GM23338 (cell line): ENCODE results near the gene EPHA3. TPM values are rescaled to one million over a fixed set of nuclear protein-coding genes. Genes with fewer than 3 reads are reported as not detected.
A peak's percentile ranks its signal among the peaks of the same experiment; 100 is the strongest.

Experiments
- ATAC-seq: fragments of 200-7000 bp; cut with Tn5 transposase; 3 replicates; pipeline ENCODE4 v1.9.1; 2020
- DNase-seq: peaks from one replicate; pipeline ENCODE4 v3.0.0-alpha.2; 2015; ENCODE audit warnings: low spot score
- H2AFZ ChIP-seq: fragments of 200-600 bp; sonication (generic); 2 replicates; pipeline ENCODE4 v1.8.0; 2016; ENCODE audit warnings: antibody characterized with exemption, mild to moderate bottlenecking, moderate library complexity
- H3F3A ChIP-seq: fragments of 200-600 bp; sonication (generic); replicated peaks from 2 replicates; pipeline ENCODE4 v1.8.0; 2017; ENCODE audit warnings: antibody characterized with exemption, mixed run types, low read depth
- H3K27ac ChIP-seq: fragments of 200-600 bp; sonication (generic); 2 replicates; pipeline ENCODE4 v1.6.1; 2016; ENCODE audit warnings: low read depth
- H3K27me3 ChIP-seq: fragments of 200-600 bp; sonication (generic); 2 replicates; pipeline ENCODE4 v1.8.0; 2016; ENCODE audit warnings: mild to moderate bottlenecking, mixed run types, moderate library complexity; ENCODE audit not compliant: insufficient read depth
- H3K36me3 ChIP-seq: fragments of 200-600 bp; sonication (generic); 2 replicates; pipeline ENCODE4 v1.8.0; 2016; ENCODE audit warnings: mild to moderate bottlenecking; ENCODE audit not compliant: insufficient read depth
- H3K4me1 ChIP-seq: fragments of 200-600 bp; sonication (generic); 2 replicates; pipeline ENCODE4 v1.8.0; 2016; ENCODE audit warnings: mild to moderate bottlenecking, moderate library complexity; ENCODE audit not compliant: insufficient read depth
- H3K4me2 ChIP-seq: fragments of 200-600 bp; sonication (generic); 2 replicates; pipeline ENCODE4 v1.7.1; 2017; ENCODE audit warnings: mixed run types
- H3K4me3 ChIP-seq: fragments of 200-600 bp; sonication (generic); 2 replicates; pipeline ENCODE4 v1.6.1; 2016; ENCODE audit warnings: mixed run types
- H3K79me2 ChIP-seq: fragments of 200-600 bp; sonication (generic); replicated peaks from 2 replicates; pipeline ENCODE4 v1.8.0; 2017; ENCODE audit warnings: mild to moderate bottlenecking; ENCODE audit not compliant: insufficient read depth
- H3K9me2 ChIP-seq: fragments of 200-600 bp; sonication (generic); 2 replicates; pipeline ENCODE4 v1.8.0; 2017; ENCODE audit not compliant: insufficient read depth
- H4K20me1 ChIP-seq: fragments of 200-600 bp; sonication (generic); replicated peaks from 2 replicates; pipeline ENCODE4 v1.8.0; 2017; ENCODE audit warnings: mild to moderate bottlenecking; ENCODE audit not compliant: insufficient read depth
- H3K27ac Mint-ChIP-seq: 2 replicates; pipeline ENCODE4 v1.8.0; 2020; ENCODE audit warnings: inconsistent platforms, mild to moderate bottlenecking, moderate library complexity, mixed read lengths
- H3K27me3 Mint-ChIP-seq: 3 replicates; pipeline ENCODE4 v1.8.0; 2022; ENCODE audit warnings: low read depth, mild to moderate bottlenecking, moderate library complexity, mixed read lengths, inconsistent platforms; ENCODE audit not compliant: insufficient read depth, poor library complexity
- H3K36me3 Mint-ChIP-seq: 3 replicates; pipeline ENCODE4 v1.8.0; 2021; ENCODE audit warnings: low read depth, mild to moderate bottlenecking, inconsistent platforms, moderate library complexity, mixed read lengths
- H3K4me1 Mint-ChIP-seq: 3 replicates; pipeline ENCODE4 v1.8.0; 2020; ENCODE audit warnings: mild to moderate bottlenecking, inconsistent platforms, mixed read lengths
- H3K4me3 Mint-ChIP-seq: 3 replicates; pipeline ENCODE4 v1.8.0; 2021; ENCODE audit warnings: moderate library complexity, mild to moderate bottlenecking, inconsistent platforms, mixed read lengths
- H3K9me3 Mint-ChIP-seq: 3 replicates; pipeline ENCODE4 v1.8.0; 2020; ENCODE audit warnings: moderate library complexity, mild to moderate bottlenecking, inconsistent platforms, mixed read lengths
- CREB1 ChIP-seq: fragments of 250-450 bp; sonication (Bioruptor Pico); IDR thresholded peaks from 2 replicates; pipeline ENCODE4 v1.5.0; 2020; ENCODE audit warnings: low read depth, mild to moderate bottlenecking, moderate library complexity
- EZH2 ChIP-seq: fragments of 200-600 bp; sonication (generic); IDR thresholded peaks from one replicate; pipeline ENCODE4 v1.8.0; 2017; ENCODE audit warnings: antibody characterized with exemption, mild to moderate bottlenecking, low read depth; ENCODE audit not compliant: unreplicated experiment
- POLR2AphosphoS5 ChIP-seq: IDR thresholded peaks from 2 replicates; pipeline ENCODE4 v1.6.1; 2016; ENCODE audit warnings: antibody characterized with exemption, low read depth
- ZNF114 ChIP-seq: fragments of 250-450 bp; sonication (Bioruptor Pico); IDR thresholded peaks from 2 replicates; pipeline ENCODE4 v1.5.0; 2020; ENCODE audit warnings: mild to moderate bottlenecking, moderate library complexity
- polyA plus RNA-seq: library from polyadenylated mRNA; unstranded; fragments of >200 nt; fragmentation: Nextera tagmentation; extraction: Ambion mirVana; gene quantifications from 2 replicates; pipeline ENCODE4 v1.2.1, GENCODE V29; 2016
- total RNA-seq: library from RNA; depleted of rRNA; stranded (reverse); fragments of >200 nt; shearing (Covaris generic); gene quantifications from 2 replicates; pipeline ENCODE4 v1.2.3, GENCODE V29; 2014
- TF ChIP-seq, protein P1 (sequence below): fragments of 250-450 bp; sonication (Bioruptor Pico); IDR thresholded peaks from 2 replicates; pipeline ENCODE4 v1.5.0; 2020; ENCODE audit warnings: mild to moderate bottlenecking, moderate library complexity
- TF ChIP-seq, protein P2 (sequence below): IDR thresholded peaks from one replicate; pipeline ENCODE4 v1.6.1; 2018; ENCODE audit warnings: antibody characterized with exemption; ENCODE audit not compliant: unreplicated experiment

The EPHA3 gene
- total and polyA plus RNA-seq, 2 experiments from 2014 or later: 0.05 to 0.21 TPM

DNA sequence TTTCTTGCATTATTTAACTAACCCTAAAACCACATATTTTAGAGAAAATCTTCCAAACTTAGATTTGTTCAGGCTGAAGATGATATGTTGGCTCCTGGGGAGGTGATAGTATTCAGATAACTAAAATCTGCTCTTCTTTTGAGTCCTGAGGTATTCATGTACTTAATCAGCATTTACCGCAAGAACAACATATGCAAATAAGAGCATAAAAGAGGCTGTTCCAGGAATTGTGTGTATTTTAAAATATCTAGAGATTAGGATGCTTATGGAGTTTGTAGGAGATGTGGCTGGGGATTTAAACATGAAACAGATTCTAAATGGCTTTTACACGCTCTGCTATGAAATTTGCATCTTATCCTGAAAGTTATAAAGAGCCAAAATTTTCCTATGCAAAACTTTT lies 298.2 kb downstream of the EPHA3 start:
- no peak for ATAC-seq
- no peaks in the 10 kb centered on the region for H3K9me3 Mint-ChIP-seq
- H3K4me1 Mint-ChIP-seq: peaks cover 41% of the 10 kb centered on the region

More for the DNA sequence above, 298.2 kb downstream of the EPHA3 start:
- Histone ChIP-seq H3K36me3 (no peaks in the 10 kb centered on the region), H4K20me1 (no peaks in the 10 kb centered on the region), H3K4me2 (no peak overlapping the region), H3K4me1 (peaks cover 3% of the 10 kb centered on the region; the same call in 1 of the 2 replicates), H3F3A (no peaks in the 10 kb centered on the region), H3K27ac (no peak overlapping the region), H3K27me3 (no peaks in the 10 kb centered on the region), H3K79me2 (no peaks in the 10 kb centered on the region), H2AFZ (peak overlapping the region; percentile 61; the same call in 1 of the 2 replicates), H3K9me2 (no peaks in the 10 kb centered on the region), H3K4me3 (no peak overlapping the region)
- H3K27me3 Mint-ChIP-seq: no peaks in the 10 kb centered on the region
- H3K4me3 Mint-ChIP-seq: no peak overlapping the region
- DNase-seq: no peak
- TF ChIP-seq POLR2AphosphoS5: no peak
- TF ChIP-seq, protein P1, sequence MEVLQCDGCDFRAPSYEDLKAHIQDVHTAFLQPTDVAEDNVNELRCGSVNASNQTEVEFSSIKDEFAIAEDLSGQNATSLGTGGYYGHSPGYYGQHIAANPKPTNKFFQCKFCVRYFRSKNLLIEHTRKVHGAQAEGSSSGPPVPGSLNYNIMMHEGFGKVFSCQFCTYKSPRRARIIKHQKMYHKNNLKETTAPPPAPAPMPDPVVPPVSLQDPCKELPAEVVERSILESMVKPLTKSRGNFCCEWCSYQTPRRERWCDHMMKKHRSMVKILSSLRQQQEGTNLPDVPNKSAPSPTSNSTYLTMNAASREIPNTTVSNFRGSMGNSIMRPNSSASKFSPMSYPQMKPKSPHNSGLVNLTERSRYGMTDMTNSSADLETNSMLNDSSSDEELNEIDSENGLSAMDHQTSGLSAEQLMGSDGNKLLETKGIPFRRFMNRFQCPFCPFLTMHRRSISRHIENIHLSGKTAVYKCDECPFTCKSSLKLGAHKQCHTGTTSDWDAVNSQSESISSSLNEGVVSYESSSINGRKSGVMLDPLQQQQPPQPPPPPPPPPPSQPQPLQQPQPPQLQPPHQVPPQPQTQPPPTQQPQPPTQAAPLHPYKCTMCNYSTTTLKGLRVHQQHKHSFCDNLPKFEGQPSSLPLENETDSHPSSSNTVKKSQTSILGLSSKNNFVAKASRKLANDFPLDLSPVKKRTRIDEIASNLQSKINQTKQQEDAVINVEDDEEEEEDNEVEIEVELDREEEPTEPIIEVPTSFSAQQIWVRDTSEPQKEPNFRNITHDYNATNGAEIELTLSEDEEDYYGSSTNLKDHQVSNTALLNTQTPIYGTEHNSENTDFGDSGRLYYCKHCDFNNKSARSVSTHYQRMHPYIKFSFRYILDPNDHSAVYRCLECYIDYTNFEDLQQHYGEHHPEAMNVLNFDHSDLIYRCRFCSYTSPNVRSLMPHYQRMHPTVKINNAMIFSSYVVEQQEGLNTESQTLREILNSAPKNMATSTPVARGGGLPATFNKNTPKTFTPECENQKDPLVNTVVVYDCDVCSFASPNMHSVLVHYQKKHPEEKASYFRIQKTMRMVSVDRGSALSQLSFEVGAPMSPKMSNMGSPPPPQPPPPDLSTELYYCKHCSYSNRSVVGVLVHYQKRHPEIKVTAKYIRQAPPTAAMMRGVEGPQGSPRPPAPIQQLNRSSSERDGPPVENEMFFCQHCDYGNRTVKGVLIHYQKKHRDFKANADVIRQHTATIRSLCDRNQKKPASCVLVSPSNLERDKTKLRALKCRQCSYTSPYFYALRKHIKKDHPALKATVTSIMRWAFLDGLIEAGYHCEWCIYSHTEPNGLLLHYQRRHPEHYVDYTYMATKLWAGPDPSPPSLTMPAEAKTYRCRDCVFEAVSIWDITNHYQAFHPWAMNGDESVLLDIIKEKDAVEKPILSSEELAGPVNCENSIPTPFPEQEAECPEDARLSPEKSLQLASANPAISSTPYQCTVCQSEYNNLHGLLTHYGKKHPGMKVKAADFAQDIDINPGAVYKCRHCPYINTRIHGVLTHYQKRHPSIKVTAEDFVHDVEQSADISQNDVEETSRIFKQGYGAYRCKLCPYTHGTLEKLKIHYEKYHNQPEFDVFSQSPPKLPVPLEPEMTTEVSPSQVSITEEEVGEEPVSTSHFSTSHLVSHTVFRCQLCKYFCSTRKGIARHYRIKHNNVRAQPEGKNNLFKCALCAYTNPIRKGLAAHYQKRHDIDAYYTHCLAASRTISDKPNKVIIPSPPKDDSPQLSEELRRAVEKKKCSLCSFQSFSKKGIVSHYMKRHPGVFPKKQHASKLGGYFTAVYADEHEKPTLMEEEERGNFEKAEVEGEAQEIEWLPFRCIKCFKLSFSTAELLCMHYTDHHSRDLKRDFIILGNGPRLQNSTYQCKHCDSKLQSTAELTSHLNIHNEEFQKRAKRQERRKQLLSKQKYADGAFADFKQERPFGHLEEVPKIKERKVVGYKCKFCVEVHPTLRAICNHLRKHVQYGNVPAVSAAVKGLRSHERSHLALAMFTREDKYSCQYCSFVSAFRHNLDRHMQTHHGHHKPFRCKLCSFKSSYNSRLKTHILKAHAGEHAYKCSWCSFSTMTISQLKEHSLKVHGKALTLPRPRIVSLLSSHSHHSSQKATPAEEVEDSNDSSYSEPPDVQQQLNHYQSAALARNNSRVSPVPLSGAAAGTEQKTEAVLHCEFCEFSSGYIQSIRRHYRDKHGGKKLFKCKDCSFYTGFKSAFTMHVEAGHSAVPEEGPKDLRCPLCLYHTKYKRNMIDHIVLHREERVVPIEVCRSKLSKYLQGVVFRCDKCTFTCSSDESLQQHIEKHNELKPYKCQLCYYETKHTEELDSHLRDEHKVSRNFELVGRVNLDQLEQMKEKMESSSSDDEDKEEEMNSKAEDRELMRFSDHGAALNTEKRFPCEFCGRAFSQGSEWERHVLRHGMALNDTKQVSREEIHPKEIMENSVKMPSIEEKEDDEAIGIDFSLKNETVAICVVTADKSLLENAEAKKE (CRISPR knock-in tag): no peak
- TF ChIP-seq, protein P2, sequence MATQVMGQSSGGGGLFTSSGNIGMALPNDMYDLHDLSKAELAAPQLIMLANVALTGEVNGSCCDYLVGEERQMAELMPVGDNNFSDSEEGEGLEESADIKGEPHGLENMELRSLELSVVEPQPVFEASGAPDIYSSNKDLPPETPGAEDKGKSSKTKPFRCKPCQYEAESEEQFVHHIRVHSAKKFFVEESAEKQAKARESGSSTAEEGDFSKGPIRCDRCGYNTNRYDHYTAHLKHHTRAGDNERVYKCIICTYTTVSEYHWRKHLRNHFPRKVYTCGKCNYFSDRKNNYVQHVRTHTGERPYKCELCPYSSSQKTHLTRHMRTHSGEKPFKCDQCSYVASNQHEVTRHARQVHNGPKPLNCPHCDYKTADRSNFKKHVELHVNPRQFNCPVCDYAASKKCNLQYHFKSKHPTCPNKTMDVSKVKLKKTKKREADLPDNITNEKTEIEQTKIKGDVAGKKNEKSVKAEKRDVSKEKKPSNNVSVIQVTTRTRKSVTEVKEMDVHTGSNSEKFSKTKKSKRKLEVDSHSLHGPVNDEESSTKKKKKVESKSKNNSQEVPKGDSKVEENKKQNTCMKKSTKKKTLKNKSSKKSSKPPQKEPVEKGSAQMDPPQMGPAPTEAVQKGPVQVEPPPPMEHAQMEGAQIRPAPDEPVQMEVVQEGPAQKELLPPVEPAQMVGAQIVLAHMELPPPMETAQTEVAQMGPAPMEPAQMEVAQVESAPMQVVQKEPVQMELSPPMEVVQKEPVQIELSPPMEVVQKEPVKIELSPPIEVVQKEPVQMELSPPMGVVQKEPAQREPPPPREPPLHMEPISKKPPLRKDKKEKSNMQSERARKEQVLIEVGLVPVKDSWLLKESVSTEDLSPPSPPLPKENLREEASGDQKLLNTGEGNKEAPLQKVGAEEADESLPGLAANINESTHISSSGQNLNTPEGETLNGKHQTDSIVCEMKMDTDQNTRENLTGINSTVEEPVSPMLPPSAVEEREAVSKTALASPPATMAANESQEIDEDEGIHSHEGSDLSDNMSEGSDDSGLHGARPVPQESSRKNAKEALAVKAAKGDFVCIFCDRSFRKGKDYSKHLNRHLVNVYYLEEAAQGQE: no peak
- TF ChIP-seq EZH2: no peak
- no peak for TF ChIP-seq CREB1 (CRISPR knock-in tag)
- TF ChIP-seq ZNF114: no peak
- H3K27ac Mint-ChIP-seq: no peak overlapping the region
- H3K36me3 Mint-ChIP-seq: no peaks in the 10 kb centered on the region
